Endodermal cell (in vitro differentiated cells): ENCODE data around the gene ZNF716. TPM values are rescaled to one million over a fixed set of nuclear protein-coding genes. Genes with fewer than 3 reads are reported as not detected.
"Not testable (repeated sequence)": the region's sequence is repeated elsewhere in the genome, so short reads cannot be mapped to it uniquely, and the experiment has no call there.

Experiments used
- DNase-seq: peaks from one replicate; pipeline ENCODE4 v3.0.0-alpha.2; 2017
- H3K27ac ChIP-seq: 2 replicates; pipeline ENCODE4 v1.5.1; 2013; ENCODE audit warnings: mild to moderate bottlenecking, low read depth, low read length, moderate library complexity
- H3K27me3 ChIP-seq: 2 replicates; pipeline ENCODE4 v1.6.1; 2013; ENCODE audit warnings: mild to moderate bottlenecking, low read length, moderate library complexity; ENCODE audit not compliant: insufficient read depth, control insufficient read depth, poor library complexity, severe bottlenecking
- H3K36me3 ChIP-seq: 2 replicates; pipeline ENCODE4 v1.7.0; 2013; ENCODE audit warnings: mild to moderate bottlenecking, low read length, moderate library complexity; ENCODE audit not compliant: control insufficient read depth, insufficient read depth
- H3K4me1 ChIP-seq: one replicate; pipeline ENCODE4 v1.7.0; 2013; ENCODE audit warnings: low read length; ENCODE audit not compliant: control insufficient read depth, insufficient read depth
- H3K4me3 ChIP-seq: 2 replicates; pipeline ENCODE4 v1.5.1; 2013; ENCODE audit warnings: mild to moderate bottlenecking, low read length, moderate library complexity
- H3K9ac ChIP-seq: 2 replicates; pipeline ENCODE4 v1.6.1; 2013; ENCODE audit warnings: mild to moderate bottlenecking, low read length, moderate library complexity; ENCODE audit not compliant: poor library complexity, severe bottlenecking; ENCODE audit errors: extremely low read depth
- H3K9me3 ChIP-seq: 2 replicates; pipeline ENCODE4 v1.6.1; 2013; ENCODE audit warnings: mild to moderate bottlenecking, low read length, moderate library complexity; ENCODE audit not compliant: control insufficient read depth
- H3K27ac Mint-ChIP-seq: 2 replicates; pipeline ENCODE4 v1.8.0; 2020; ENCODE audit warnings: mixed read lengths
- H3K27me3 Mint-ChIP-seq: 2 replicates; pipeline ENCODE4 v1.8.0; 2021; ENCODE audit warnings: mild to moderate bottlenecking, mixed read lengths; ENCODE audit not compliant: insufficient read depth
- H3K36me3 Mint-ChIP-seq: 2 replicates; pipeline ENCODE4 v1.8.0; 2020; ENCODE audit warnings: low read depth, mixed read lengths
- H3K4me1 Mint-ChIP-seq: 2 replicates; pipeline ENCODE4 v1.8.0; 2020; ENCODE audit warnings: mixed read lengths
- H3K4me3 Mint-ChIP-seq: 2 replicates; pipeline ENCODE4 v1.8.0; 2020; ENCODE audit warnings: mild to moderate bottlenecking, moderate library complexity, mixed read lengths
- H3K9me3 Mint-ChIP-seq: 2 replicates; pipeline ENCODE4 v1.8.0; 2020; ENCODE audit warnings: mild to moderate bottlenecking, mixed read lengths
- CTCF ChIP-seq: fragments of 200-600 bp; sonication (generic); conservative IDR thresholded peaks from 2 replicates; pipeline ENCODE4 v1.5.0; 2021; ENCODE audit warnings: antibody characterized with exemption, mild to moderate bottlenecking
- WGBS, 2 experiments: methylation state at CpG; one replicate each; pipeline versions ENCODE4 v1.1.5 to v1.1.7; 2013; ENCODE audit warnings: missing lambda C conversion rate in 2 of 2, mixed read lengths in 1 of 2; ENCODE audit not compliant: insufficient coverage in 1 of 2, insufficient read length in 1 of 2; 5-methylcytosine and 5-hydroxymethylcytosine counted together
- long read RNA-seq, 4 experiments: library from polyadenylated mRNA in 2 of 4; library from RNA in 1 of 4; library from capped mRNA in 1 of 4; stranded (forward) in 3 of 4; unstranded in 1 of 4; transcript quantifications; one replicate each; pipeline ENCODE4 v2.0.0, GENCODE V29; 2020 to 2021; ENCODE audit warnings: inconsistent platforms in 1 of 4
- polyA plus RNA-seq, 2 experiments: library from polyadenylated mRNA; stranded (reverse); fragments of 50-300 nt; gene quantifications; one replicate each; pipeline ENCODE4 v1.2.3, GENCODE V29; 2013
- total RNA-seq, 2 donors: library from RNA; stranded (reverse); fragmentation: NEBNext Ultra II Directional in 1 of 2; extraction: Animal tissue kit (Norgen Biotek cat#: 25700) in 1 of 2; gene quantifications; 2 replicates in 1 of 2; 3 replicates in 1 of 2; pipeline ENCODE4 v1.2.1, GENCODE V29; 2021

Gene ZNF716
- not detected for total RNA-seq
- polyA plus RNA-seq (2013, experiment 1 of 2) = not detected
- not detected for polyA plus RNA-seq (2013, experiment 2 of 2)
- long read RNA-seq, experiment 1 = 0 reads
- long read RNA-seq, experiment 2 = 0 reads
- long read RNA-seq, experiment 3 = 0 reads
- long read RNA-seq, experiment 4 = 0 reads

GRCh38 chr7:57449904-57450303 lies at the start of gene ZNF716:
TSS of gene ZNF716 (plus strand) at chr7:57450177. CDS start at chr7:57450289, 112 bp downstream.
- H3K9ac ChIP-seq = no peak within 1 kb of the TSS
- no peak within 1 kb of the TSS for H3K4me3 ChIP-seq
- no peaks in the 10 kb centered on the region for H3K27me3 Mint-ChIP-seq
- H3K9me3 Mint-ChIP-seq = peaks cover 80% of the 10 kb centered on the region
- no peak within 1 kb of the TSS for H3K27ac ChIP-seq
- H3K9me3 ChIP-seq = peaks cover 55% of the 10 kb centered on the region
- H3K27ac Mint-ChIP-seq = no peak within 1 kb of the TSS
- no peaks in the 10 kb centered on the region for H3K27me3 ChIP-seq
- no peaks in the 10 kb centered on the region for H3K4me1 Mint-ChIP-seq
- no peaks in the 10 kb centered on the region for H3K4me1 ChIP-seq
- 86 to 92% methylated on average over 7 to 10 of the region's 10 CpGs for WGBS, 2 experiments
- H3K4me3 Mint-ChIP-seq = no peak within 1 kb of the TSS
- DNase-seq = no peak
- H3K36me3 ChIP-seq = no peaks in the 10 kb centered on the region
- no peak for TF ChIP-seq CTCF
- no peaks in the 10 kb centered on the region for H3K36me3 Mint-ChIP-seq

- Mint-ChIP-seq H3K4me1 (no peaks in the 10 kb centered on the region), H3K9me3 (peaks cover 91% of the 10 kb centered on the region), H3K27me3 (no peaks in the 10 kb centered on the region), H3K4me3 (no peak overlapping the region), H3K27ac (no peak overlapping the region), H3K36me3 (no peaks in the 10 kb centered on the region)
- H3K36me3 ChIP-seq = no peaks in the 10 kb centered on the region
- H3K27me3 ChIP-seq = no peaks in the 10 kb centered on the region
- no peak for TF ChIP-seq CTCF
- no peaks in the 10 kb centered on the region for H3K4me1 ChIP-seq
- peaks cover 73% of the 10 kb centered on the region for H3K9me3 ChIP-seq
- H3K4me3 ChIP-seq = no peak overlapping the region
- no peak overlapping the region for H3K9ac ChIP-seq
- DNase-seq = no peak
- no peak overlapping the region for H3K27ac ChIP-seq
- WGBS, 2 experiments = 73 to 83% methylated on average over 3 to 10 of the region's 10 CpGs
These were observed 49.3 kb upstream of the ZNF716 start for GRCh38 chr7:57400531-57401155.

GRCh38 chr7:57403051-57403450 lies 46.9 kb upstream of the ZNF716 start:
- H3K9me3 Mint-ChIP-seq = peaks cover 96% of the 10 kb centered on the region
- not testable (repeated sequence) for H3K36me3 Mint-ChIP-seq, H3K27me3 Mint-ChIP-seq, H3K4me1 Mint-ChIP-seq, H3K36me3 ChIP-seq, H3K9ac ChIP-seq, H3K4me1 ChIP-seq, H3K4me3 ChIP-seq, H3K4me3 Mint-ChIP-seq, H3K27ac ChIP-seq, DNase-seq, H3K27ac Mint-ChIP-seq, H3K27me3 ChIP-seq
- H3K9me3 ChIP-seq = peaks cover 69% of the 10 kb centered on the region
- WGBS, 2 experiments = 82 to 86% methylated on average over 14 to 16 of the region's 16 CpGs
